OCI-LY1 (cell line): ENCODE results near the gene EMILIN1.

ENCODE experiments used
- H2AFZ ChIP-seq: fragments of 200-600 bp; sonication (generic), shearing (Covaris generic); 2 replicates; pipeline ENCODE4 v1.6.0; 2014; ENCODE audit warnings: antibody characterized with exemption, mild to moderate bottlenecking, low read length
- H3F3A ChIP-seq: fragments of 200-600 bp; sonication (generic), shearing (Covaris generic); 2 replicates; pipeline ENCODE4 v1.6.0; 2014; ENCODE audit warnings: mild to moderate bottlenecking, antibody characterized with exemption, low read length, moderate library complexity; ENCODE audit not compliant: insufficient read depth
- H3K27ac ChIP-seq: fragments of 200-600 bp; sonication (generic); 2 replicates; pipeline ENCODE4 v1.5.1; 2014; ENCODE audit warnings: low read length, mixed run types, mild to moderate bottlenecking, low read depth; ENCODE audit not compliant: poor library complexity, severe bottlenecking
- H3K27me3 ChIP-seq: fragments of 200-600 bp; sonication (generic); 2 replicates; pipeline ENCODE4 v1.6.0; 2014; ENCODE audit warnings: antibody characterized with exemption, mild to moderate bottlenecking, low read length, moderate library complexity; ENCODE audit not compliant: insufficient read depth
- H3K36me3 ChIP-seq: fragments of 200-600 bp; sonication (generic); 2 replicates; pipeline ENCODE4 v1.6.1; 2014; ENCODE audit warnings: mild to moderate bottlenecking, antibody characterized with exemption, low read length, moderate library complexity, mixed read lengths; ENCODE audit not compliant: insufficient read depth
- H3K4me1 ChIP-seq: fragments of 200-600 bp; sonication (generic); 2 replicates; pipeline ENCODE4 v1.5.1; 2014; ENCODE audit warnings: mild to moderate bottlenecking, low read length, moderate library complexity; ENCODE audit not compliant: insufficient read depth, severe bottlenecking
- H3K4me2 ChIP-seq: fragments of 200-600 bp; sonication (generic), shearing (Covaris generic); 2 replicates; pipeline ENCODE4 v1.6.1; 2014; ENCODE audit warnings: low read length
- H3K4me3 ChIP-seq: fragments of 200-600 bp; sonication (generic); 2 replicates; pipeline ENCODE4 v1.5.1; 2014; ENCODE audit warnings: low read length, low read depth, mild to moderate bottlenecking, mixed read lengths; ENCODE audit not compliant: poor library complexity, severe bottlenecking
- H3K79me2 ChIP-seq: fragments of 200-600 bp; shearing (Covaris generic); 2 replicates; pipeline ENCODE4 v1.6.1; 2016; ENCODE audit warnings: mixed run types, low read length, mixed read lengths; ENCODE audit not compliant: insufficient read depth
- H3K9ac ChIP-seq: fragments of 200-600 bp; sonication (generic), shearing (Covaris generic); 2 replicates; pipeline ENCODE4 v1.6.1; 2014; ENCODE audit warnings: mild to moderate bottlenecking, low read length, mixed read lengths
- H3K9me2 ChIP-seq: fragments of 200-600 bp; sonication (generic), shearing (Covaris generic); 2 replicates; pipeline ENCODE4 v1.6.1; 2014; ENCODE audit warnings: low read depth, mild to moderate bottlenecking, low read length, mixed read lengths
- H3K9me3 ChIP-seq: fragments of 200-600 bp; shearing (Covaris generic); 2 replicates; pipeline ENCODE4 v1.6.1; 2014; ENCODE audit warnings: low read length, mixed read lengths
- H4K20me1 ChIP-seq: fragments of 200-600 bp; sonication (generic), shearing (Covaris generic); 2 replicates; pipeline ENCODE4 v1.6.0; 2016; ENCODE audit warnings: mild to moderate bottlenecking, low read length; ENCODE audit not compliant: insufficient read depth
- CTCF ChIP-seq: fragments of 200-600 bp; sonication (generic), shearing (Covaris generic); IDR thresholded peaks from 2 replicates; pipeline ENCODE4 v1.5.1; 2017; ENCODE audit warnings: mild to moderate bottlenecking, antibody characterized with exemption, low read length, moderate library complexity, mixed read lengths
- EZH2 ChIP-seq: fragments of 200-600 bp; sonication (generic), shearing (Covaris generic); IDR thresholded peaks from 2 replicates; pipeline ENCODE4 v1.8.0; 2017; ENCODE audit warnings: borderline replicate concordance, mixed run types, mild to moderate bottlenecking, antibody characterized with exemption, low read length, moderate library complexity, mixed read lengths

Gene EMILIN1

GRCh38 chr2:27050996-27051901 is 27.2 kb upstream of the EMILIN1 start, which contains the start of gene AGBL5:
AGBL5 (plus strand) TSS chr2:27051668; CDS start chr2:27052959, 1,291 bp downstream.
- TF ChIP-seq CTCF (no peak), EZH2 (no peak)
- Histone ChIP-seq H4K20me1 (no peaks in the 10 kb centered on the region), H3K4me1 (peaks cover 17% of the 10 kb centered on the region), H3K36me3 (peaks cover 29% of the 10 kb centered on the region; the same call in 1 of the 2 replicates), H3K4me2 (peak within 1 kb of the TSS; percentile 97), H3F3A (no peaks in the 10 kb centered on the region), H3K9me2 (no peaks in the 10 kb centered on the region), H3K4me3 (peak within 1 kb of the TSS; percentile 98), H3K27ac (peak within 1 kb of the TSS; percentile 79), H3K27me3 (no peaks in the 10 kb centered on the region), H3K9ac (peak within 1 kb of the TSS; percentile 93), H3K9me3 (no peaks in the 10 kb centered on the region), H3K79me2 (no peaks in the 10 kb centered on the region), H2AFZ (no peak within 1 kb of the TSS)

GRCh38 chr2:27051902-27052645 is 26.3 kb upstream of the EMILIN1 start:
- Histone ChIP-seq H3F3A (no peaks in the 10 kb centered on the region), H4K20me1 (no peaks in the 10 kb centered on the region), H3K27ac (peak overlapping the region; percentile 12), H3K36me3 (peaks cover 37% of the 10 kb centered on the region), H3K9me3 (no peaks in the 10 kb centered on the region), H3K79me2 (no peaks in the 10 kb centered on the region), H3K9ac (peak overlapping the region; percentile 93), H2AFZ (no peak overlapping the region), H3K4me3 (peak overlapping the region; percentile 98), H3K27me3 (no peaks in the 10 kb centered on the region), H3K9me2 (no peaks in the 10 kb centered on the region), H3K4me1 (peaks cover 17% of the 10 kb centered on the region), H3K4me2 (peak overlapping the region; percentile 97)
- TF ChIP-seq CTCF (no peak), EZH2 (no peak)

- TF ChIP-seq EZH2: no peak
- TF ChIP-seq CTCF: no peak
- Histone ChIP-seq H3K4me1 (peaks cover 17% of the 10 kb centered on the region), H3K9me2 (no peaks in the 10 kb centered on the region), H3K4me2 (no peak overlapping the region), H3K79me2 (no peaks in the 10 kb centered on the region), H3K9me3 (no peaks in the 10 kb centered on the region), H4K20me1 (no peaks in the 10 kb centered on the region), H2AFZ (no peak overlapping the region), H3K36me3 (peaks cover 48% of the 10 kb centered on the region), H3K4me3 (no peak overlapping the region), H3K9ac (no peak overlapping the region), H3K27me3 (no peaks in the 10 kb centered on the region), H3F3A (no peaks in the 10 kb centered on the region), H3K27ac (no peak overlapping the region)
Observed at GRCh38 chr2:27053321-27053720, 25.1 kb upstream of the EMILIN1 start.
